ENCODE results near the gene TBX15.
"Not testable (repeated sequence)": the region's sequence is repeated elsewhere in the genome, so short reads cannot be mapped to it uniquely, and the experiment has no call there.

The TBX15 gene

DNA sequence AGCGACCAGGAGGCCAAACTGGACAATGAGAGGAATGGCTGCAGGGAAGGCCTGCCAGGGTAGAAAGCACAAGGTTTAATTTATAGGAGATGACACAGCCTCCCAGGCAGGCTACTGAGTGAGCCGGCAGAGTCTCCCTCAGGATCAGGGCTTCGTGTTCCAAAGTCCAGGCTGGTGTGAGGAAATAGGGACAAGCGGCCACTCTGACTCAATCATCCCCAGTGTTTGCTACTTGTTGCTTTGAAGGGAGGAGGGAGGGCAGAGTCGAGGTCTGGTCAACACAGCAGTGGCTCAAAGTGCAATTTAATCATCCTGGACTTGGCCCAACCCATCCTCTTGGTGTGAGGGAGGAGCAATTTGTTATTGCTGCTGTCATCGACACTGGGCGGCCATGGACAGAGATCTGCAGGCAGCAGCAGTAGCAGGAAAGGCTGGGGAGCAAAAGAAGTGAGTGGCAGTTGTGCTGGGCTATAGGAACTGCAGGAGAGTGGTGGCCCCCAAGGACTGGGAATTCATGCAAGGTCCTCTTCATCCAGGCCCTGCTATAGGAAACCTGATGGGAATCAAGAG, 27.5 kb downstream of the TBX15 start:
- Histone ChIP-seq H3K4me3 (ENCODE audit: insufficient read depth, low read depth, low read length, poor library complexity, severe bottlenecking) (no peak overlapping the region), H3K36me3 (ENCODE audit: control insufficient read depth, insufficient read depth, low read length) (no peaks in the 10 kb centered on the region), H3K27ac (ENCODE audit: insufficient read depth, low read length, poor library complexity, severe bottlenecking) (no peak overlapping the region), H3K9me3 (ENCODE audit: control insufficient read depth, low read length) (no peaks in the 10 kb centered on the region), H3K27me3 (replicated peaks; ENCODE audit: control insufficient read depth, insufficient read depth, low read length, poor library complexity, severe bottlenecking) (no peaks in the 10 kb centered on the region), H3K4me1 (ENCODE audit: control insufficient read depth, insufficient read depth, low read length, poor library complexity, severe bottlenecking) (no peaks in the 10 kb centered on the region)
- no peak for DNase-seq

DNA sequence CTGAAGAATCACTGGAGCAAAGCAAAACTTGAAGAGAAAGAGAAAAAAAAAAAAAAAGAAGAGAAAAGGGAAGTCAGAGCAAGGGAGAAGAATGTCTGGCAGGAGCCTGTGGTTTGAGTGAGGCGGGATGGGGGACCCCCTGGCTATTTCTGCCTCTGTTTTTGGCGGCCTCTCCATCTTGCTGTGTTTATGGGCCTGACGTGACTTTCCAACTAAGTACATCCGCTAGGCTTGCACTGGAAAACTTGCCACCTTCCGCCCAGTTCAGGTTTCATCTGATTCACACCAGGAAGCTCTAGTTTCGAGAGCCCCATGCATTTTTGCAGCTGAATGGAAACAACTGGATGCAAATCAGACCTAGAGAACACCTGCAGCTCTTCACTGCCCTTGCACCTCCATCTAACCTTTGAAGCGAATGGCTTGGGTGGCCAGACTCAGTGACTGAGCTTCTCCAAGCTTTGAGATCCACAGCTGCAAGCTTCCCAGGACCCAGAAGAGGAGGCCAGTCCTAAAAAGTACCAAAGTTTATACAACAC, 28.0 kb downstream of the TBX15 start:
- Histone ChIP-seq H3K9me3 (ENCODE audit: control insufficient read depth, low read length) (no peaks in the 10 kb centered on the region), H3K36me3 (ENCODE audit: control insufficient read depth, insufficient read depth, low read length) (no peaks in the 10 kb centered on the region), H3K4me3 (ENCODE audit: insufficient read depth, low read depth, low read length, poor library complexity, severe bottlenecking) (no peak overlapping the region), H3K27ac (ENCODE audit: insufficient read depth, low read length, poor library complexity, severe bottlenecking) (no peak overlapping the region), H3K4me1 (ENCODE audit: control insufficient read depth, insufficient read depth, low read length, poor library complexity, severe bottlenecking) (no peaks in the 10 kb centered on the region), H3K27me3 (replicated peaks; ENCODE audit: control insufficient read depth, insufficient read depth, low read length, poor library complexity, severe bottlenecking) (no peaks in the 10 kb centered on the region)
- no peak for DNase-seq

DNA sequence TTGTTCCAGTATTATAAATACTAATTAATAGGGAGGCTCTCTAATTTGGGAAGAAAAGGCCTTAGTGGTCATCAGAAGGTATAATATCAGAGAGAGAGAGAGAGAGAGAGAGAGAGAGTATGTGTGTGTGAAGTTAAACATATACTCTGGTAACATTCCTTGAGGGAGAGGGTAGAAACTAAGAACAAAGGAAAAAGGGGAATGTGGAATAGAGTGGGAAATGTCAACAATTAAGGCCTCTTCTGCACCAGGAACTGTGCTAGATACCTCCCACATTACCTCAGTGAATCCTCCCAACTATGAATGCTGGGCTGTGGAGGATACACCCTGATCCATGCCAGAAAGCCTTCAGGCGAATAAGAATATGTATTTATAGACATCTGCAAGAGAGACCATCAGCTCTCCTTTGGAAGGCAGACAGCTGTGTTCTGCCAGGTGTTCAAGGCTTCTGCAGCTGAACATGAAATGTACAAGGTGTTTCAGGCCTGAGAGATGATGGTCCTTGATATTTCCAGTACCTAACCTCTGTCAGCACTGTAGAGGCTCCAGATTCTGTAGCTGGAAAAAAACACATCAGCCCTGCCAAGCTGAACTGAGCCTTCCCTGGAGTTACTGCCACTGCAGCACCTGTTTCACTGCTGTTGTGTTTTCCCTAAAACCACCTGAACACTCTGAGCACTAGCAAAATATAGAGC, 29.1 kb downstream of the TBX15 start:
- Histone ChIP-seq H3K36me3 (ENCODE audit: control insufficient read depth, insufficient read depth, low read length) (no peaks in the 10 kb centered on the region), H3K4me3 (ENCODE audit: insufficient read depth, low read depth, low read length, poor library complexity, severe bottlenecking) (no peak overlapping the region), H3K4me1 (ENCODE audit: control insufficient read depth, insufficient read depth, low read length, poor library complexity, severe bottlenecking) (no peaks in the 10 kb centered on the region), H3K27me3 (replicated peaks; ENCODE audit: control insufficient read depth, insufficient read depth, low read length, poor library complexity, severe bottlenecking) (no peaks in the 10 kb centered on the region), H3K9me3 (ENCODE audit: control insufficient read depth, low read length) (no peaks in the 10 kb centered on the region), H3K27ac (ENCODE audit: insufficient read depth, low read length, poor library complexity, severe bottlenecking) (no peak overlapping the region)
- no peak for DNase-seq

DNA sequence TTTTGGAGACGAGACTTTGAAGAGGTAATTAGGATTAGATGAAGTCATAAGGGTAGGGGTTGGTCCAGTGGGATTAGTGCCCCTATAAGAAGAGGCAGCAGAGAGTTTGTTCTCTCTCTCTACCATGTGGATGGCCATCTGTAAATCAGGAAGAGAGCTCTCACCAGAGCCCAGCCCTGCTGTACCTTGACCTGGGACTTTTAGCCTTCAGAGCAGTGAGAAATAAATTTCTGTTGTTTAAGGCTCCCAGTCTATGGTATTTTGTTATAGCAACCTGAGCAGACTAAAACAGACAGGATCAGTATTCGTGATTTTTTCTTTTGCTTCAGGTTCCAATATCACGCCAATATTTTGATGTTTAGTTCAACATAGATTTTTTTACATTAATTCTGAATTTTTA, 30.0 kb downstream of the TBX15 start:
- DNase-seq: no peak
- no peaks in the 10 kb centered on the region for H3K9me3 ChIP-seq (ENCODE audit: control insufficient read depth, low read length)
- H3K27ac ChIP-seq (ENCODE audit: insufficient read depth, low read length, poor library complexity, severe bottlenecking): no peak overlapping the region

DNA sequence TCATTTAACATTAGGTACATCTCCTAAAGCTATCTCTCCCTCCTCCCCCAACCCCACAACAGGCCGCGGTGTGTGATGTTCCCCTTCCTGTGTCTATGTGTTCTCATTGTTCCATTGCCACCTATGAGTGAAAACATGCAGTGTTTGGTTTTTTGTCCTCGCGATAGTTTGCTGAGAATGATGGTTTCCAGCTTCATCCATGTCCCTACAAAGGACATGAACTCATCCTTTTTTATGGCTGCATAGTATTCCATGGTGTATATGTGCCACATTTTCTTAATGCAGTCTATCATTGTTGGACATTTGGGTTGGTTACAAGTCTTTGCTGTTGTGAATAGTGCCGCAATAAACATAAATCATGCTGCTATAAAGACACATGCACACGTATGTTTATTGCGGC, 30.6 kb downstream of the TBX15 start:
- H3K9me3 ChIP-seq (ENCODE audit: control insufficient read depth, low read length); H3K36me3 ChIP-seq (ENCODE audit: control insufficient read depth, insufficient read depth, low read length); H3K4me3 ChIP-seq (ENCODE audit: insufficient read depth, low read depth, low read length, poor library complexity, severe bottlenecking); H3K27ac ChIP-seq (ENCODE audit: insufficient read depth, low read length, poor library complexity, severe bottlenecking); DNase-seq; H3K4me1 ChIP-seq (ENCODE audit: control insufficient read depth, insufficient read depth, low read length, poor library complexity, severe bottlenecking); H3K27me3 ChIP-seq (replicated peaks; ENCODE audit: control insufficient read depth, insufficient read depth, low read length, poor library complexity, severe bottlenecking): not testable (repeated sequence)

More for the DNA sequence above, 30.0 kb downstream of the TBX15 start:
- no peak overlapping the region for H3K4me3 ChIP-seq (ENCODE audit: insufficient read depth, low read depth, low read length, poor library complexity, severe bottlenecking)
- H3K36me3 ChIP-seq (ENCODE audit: control insufficient read depth, insufficient read depth, low read length): no peaks in the 10 kb centered on the region
- H3K27me3 ChIP-seq (replicated peaks; ENCODE audit: control insufficient read depth, insufficient read depth, low read length, poor library complexity, severe bottlenecking): no peaks in the 10 kb centered on the region
- H3K4me1 ChIP-seq (ENCODE audit: control insufficient read depth, insufficient read depth, low read length, poor library complexity, severe bottlenecking): no peaks in the 10 kb centered on the region

DNA sequence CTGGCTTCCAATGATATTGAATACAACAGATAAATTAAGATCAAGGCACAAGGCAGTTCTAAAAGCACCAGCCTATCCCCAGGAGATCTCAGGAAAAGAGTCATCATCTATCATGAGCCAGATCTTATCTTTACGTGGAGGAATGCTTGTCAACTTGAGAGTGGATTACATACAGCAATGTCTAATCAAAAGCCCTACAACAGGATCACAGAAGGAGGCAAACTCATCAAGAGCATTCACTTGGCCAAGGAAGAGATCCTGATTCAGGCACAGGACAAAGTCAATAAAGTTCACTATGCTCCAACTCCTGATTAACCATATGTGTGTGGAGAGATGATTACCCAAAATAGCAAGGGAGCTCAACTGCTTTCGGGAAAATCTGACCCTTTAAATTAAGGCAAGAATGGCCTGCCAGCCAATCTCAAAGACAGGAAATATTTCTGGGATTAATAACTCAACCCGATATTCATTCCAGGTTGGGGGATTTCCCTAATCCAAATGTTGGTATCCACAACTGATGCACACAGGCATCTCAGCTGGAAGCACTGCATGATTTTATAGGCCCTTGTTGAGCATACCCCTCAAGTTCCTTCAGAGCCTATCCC, 33.7 kb downstream of the TBX15 start:
- Histone ChIP-seq H3K9me3 (ENCODE audit: control insufficient read depth, low read length) (no peaks in the 10 kb centered on the region), H3K4me1 (ENCODE audit: control insufficient read depth, insufficient read depth, low read length, poor library complexity, severe bottlenecking) (no peaks in the 10 kb centered on the region), H3K4me3 (ENCODE audit: insufficient read depth, low read depth, low read length, poor library complexity, severe bottlenecking) (no peak overlapping the region), H3K27me3 (replicated peaks; ENCODE audit: control insufficient read depth, insufficient read depth, low read length, poor library complexity, severe bottlenecking) (no peaks in the 10 kb centered on the region), H3K36me3 (ENCODE audit: control insufficient read depth, insufficient read depth, low read length) (no peaks in the 10 kb centered on the region), H3K27ac (ENCODE audit: insufficient read depth, low read length, poor library complexity, severe bottlenecking) (no peak overlapping the region)
- no peak for DNase-seq

DNA sequence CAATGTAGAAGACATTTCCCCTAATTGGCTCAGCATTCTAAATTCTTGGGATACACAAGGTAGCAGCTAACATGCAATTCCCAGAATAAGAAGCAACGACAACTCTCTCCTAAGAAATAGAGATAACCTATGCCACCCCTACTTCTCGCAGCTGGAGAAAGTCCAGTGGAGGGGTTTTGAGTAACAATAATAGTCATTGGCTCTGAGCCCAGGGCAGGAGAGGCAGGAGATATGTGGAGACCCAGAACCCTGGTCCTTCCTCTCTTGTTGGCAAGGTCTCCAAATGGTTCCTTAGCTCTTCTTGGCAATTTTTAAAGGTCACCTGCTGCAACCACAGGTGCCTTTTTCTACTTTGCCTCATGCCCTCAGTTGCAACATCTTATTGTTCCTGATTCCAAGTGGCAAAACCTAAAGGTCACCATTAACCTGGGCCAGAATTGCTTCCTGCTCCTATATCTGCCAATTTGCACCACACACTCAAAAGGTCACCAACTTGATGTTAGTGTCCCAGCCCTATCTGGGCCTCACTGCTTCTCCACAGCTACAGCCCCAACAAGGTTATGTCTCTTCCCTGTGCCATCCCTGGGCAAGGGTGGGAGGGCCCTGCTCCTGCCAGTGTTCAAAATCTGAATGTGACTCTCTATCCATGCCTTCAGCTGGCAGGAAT, 36.7 kb downstream of the TBX15 start:
- Histone ChIP-seq H3K27me3 (replicated peaks; ENCODE audit: control insufficient read depth, insufficient read depth, low read length, poor library complexity, severe bottlenecking) (no peaks in the 10 kb centered on the region), H3K4me1 (ENCODE audit: control insufficient read depth, insufficient read depth, low read length, poor library complexity, severe bottlenecking) (no peaks in the 10 kb centered on the region), H3K9me3 (ENCODE audit: control insufficient read depth, low read length) (no peaks in the 10 kb centered on the region), H3K4me3 (ENCODE audit: insufficient read depth, low read depth, low read length, poor library complexity, severe bottlenecking) (no peak overlapping the region), H3K36me3 (ENCODE audit: control insufficient read depth, insufficient read depth, low read length) (no peaks in the 10 kb centered on the region), H3K27ac (ENCODE audit: insufficient read depth, low read length, poor library complexity, severe bottlenecking) (no peak overlapping the region)
- no peak for DNase-seq

DNA sequence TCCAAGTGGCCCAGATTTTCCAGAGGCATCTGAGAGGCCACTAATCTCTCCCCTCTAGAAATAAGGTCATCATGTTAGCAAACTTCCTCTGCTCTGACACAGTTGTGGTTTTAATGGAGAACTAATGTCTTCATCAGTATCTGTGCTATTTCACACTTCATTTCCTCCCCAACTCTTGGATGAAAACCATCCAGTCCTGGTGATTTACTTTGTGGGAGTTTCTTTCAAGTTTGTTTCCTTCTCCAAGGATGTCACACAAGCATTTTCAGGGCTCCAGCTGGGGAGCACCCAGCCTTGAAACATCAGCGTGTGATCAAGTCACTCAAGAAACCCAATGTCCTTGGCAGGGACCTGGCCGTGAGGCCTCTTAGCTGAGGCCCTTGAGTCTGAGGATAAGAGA, 38.8 kb downstream of the TBX15 start:
- Histone ChIP-seq H3K27me3 (replicated peaks; ENCODE audit: control insufficient read depth, insufficient read depth, low read length, poor library complexity, severe bottlenecking) (no peaks in the 10 kb centered on the region), H3K4me1 (ENCODE audit: control insufficient read depth, insufficient read depth, low read length, poor library complexity, severe bottlenecking) (no peaks in the 10 kb centered on the region), H3K9me3 (ENCODE audit: control insufficient read depth, low read length) (no peaks in the 10 kb centered on the region), H3K27ac (ENCODE audit: insufficient read depth, low read length, poor library complexity, severe bottlenecking) (no peak overlapping the region), H3K4me3 (ENCODE audit: insufficient read depth, low read depth, low read length, poor library complexity, severe bottlenecking) (no peak overlapping the region), H3K36me3 (ENCODE audit: control insufficient read depth, insufficient read depth, low read length) (no peaks in the 10 kb centered on the region)
- DNase-seq: no peak

DNA sequence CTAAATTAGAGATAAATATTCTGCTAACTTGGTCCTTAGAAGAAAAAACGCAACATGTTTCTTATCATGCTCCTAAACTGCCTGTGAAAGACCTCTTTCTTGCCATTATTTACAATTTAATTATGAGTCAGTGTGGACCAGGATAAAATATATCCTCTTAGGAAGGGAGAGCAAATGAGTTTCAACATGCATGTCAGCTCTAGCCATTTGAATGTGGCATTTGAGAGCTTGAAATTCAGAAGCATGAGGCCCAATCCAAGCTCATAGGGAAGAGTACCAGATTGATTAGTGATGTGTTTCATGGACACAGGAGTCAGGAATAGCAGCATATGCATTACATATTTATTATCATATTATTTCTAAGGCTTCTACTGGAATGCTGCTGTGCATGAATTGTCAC, 39.3 kb downstream of the TBX15 start:
- DNase-seq: no peak
- Histone ChIP-seq H3K9me3 (ENCODE audit: control insufficient read depth, low read length) (no peaks in the 10 kb centered on the region), H3K27ac (ENCODE audit: insufficient read depth, low read length, poor library complexity, severe bottlenecking) (no peak overlapping the region), H3K36me3 (ENCODE audit: control insufficient read depth, insufficient read depth, low read length) (no peaks in the 10 kb centered on the region), H3K4me3 (ENCODE audit: insufficient read depth, low read depth, low read length, poor library complexity, severe bottlenecking) (no peak overlapping the region), H3K27me3 (replicated peaks; ENCODE audit: control insufficient read depth, insufficient read depth, low read length, poor library complexity, severe bottlenecking) (no peaks in the 10 kb centered on the region), H3K4me1 (ENCODE audit: control insufficient read depth, insufficient read depth, low read length, poor library complexity, severe bottlenecking) (no peaks in the 10 kb centered on the region)

DNA sequence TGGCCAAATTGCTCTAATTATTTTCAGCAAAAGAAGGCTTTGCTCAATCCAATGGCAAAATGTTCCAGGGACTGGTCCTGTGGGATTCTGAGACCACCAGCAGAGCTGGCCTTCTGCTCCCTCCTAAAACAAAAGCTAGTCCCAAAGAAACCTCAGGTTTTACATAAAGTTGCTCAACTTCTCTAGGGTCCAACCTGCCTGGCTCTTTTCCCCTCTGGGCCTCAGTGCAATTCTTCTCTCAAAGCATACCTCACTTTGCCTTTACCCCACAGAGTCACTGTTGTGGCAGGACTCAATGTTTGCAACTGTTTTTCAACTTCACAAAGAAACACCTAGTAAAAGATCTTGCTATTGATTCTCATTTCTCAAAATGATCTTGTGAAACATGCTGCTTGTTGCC, 39.8 kb downstream of the TBX15 start:
- no peaks in the 10 kb centered on the region for H3K9me3 ChIP-seq (ENCODE audit: control insufficient read depth, low read length)
- no peaks in the 10 kb centered on the region for H3K27me3 ChIP-seq (replicated peaks; ENCODE audit: control insufficient read depth, insufficient read depth, low read length, poor library complexity, severe bottlenecking)
- H3K36me3 ChIP-seq (ENCODE audit: control insufficient read depth, insufficient read depth, low read length): no peaks in the 10 kb centered on the region
- H3K27ac ChIP-seq (ENCODE audit: insufficient read depth, low read length, poor library complexity, severe bottlenecking): no peak overlapping the region
- H3K4me1 ChIP-seq (ENCODE audit: control insufficient read depth, insufficient read depth, low read length, poor library complexity, severe bottlenecking): no peaks in the 10 kb centered on the region
- no peak for DNase-seq
- no peak overlapping the region for H3K4me3 ChIP-seq (ENCODE audit: insufficient read depth, low read depth, low read length, poor library complexity, severe bottlenecking)

Measured in effector memory CD4-positive, alpha-beta T cell (primary cell).